H1 (cell line): ENCODE measurements around the gene RPRD1A.

Experiments used
- BRCA1 ChIP-seq: IDR thresholded peaks from 2 replicates; pipeline ENCODE4 v1.6.1; 2012; ENCODE audit warnings: low read depth, low read length, improper control_type of control experiment
- CBX5 ChIP-seq: fragments of 300-800, 300-1000 bp; sonication (generic); IDR thresholded peaks from 2 replicates; pipeline ENCODE4 v1.7.1; 2016; ENCODE audit warnings: antibody characterized with exemption, low read length, low read depth
- CEBPB ChIP-seq: IDR thresholded peaks from 2 replicates; pipeline ENCODE4 v1.6.1; 2012; ENCODE audit warnings: low read depth, low read length
- JUN ChIP-seq: IDR thresholded peaks from 2 replicates; pipeline ENCODE4 v1.6.1; 2011; ENCODE audit warnings: low read depth, mild to moderate bottlenecking, improper control_type of control experiment, low read length
- POLR2A ChIP-seq, 2 experiments: IDR thresholded peaks; 1 replicate in 1 of 2; 2 replicates in 1 of 2; pipeline ENCODE4 v1.6.1; 2011; ENCODE audit warnings: low read depth in 2 of 2, low read length in 2 of 2, mild to moderate bottlenecking in 2 of 2; ENCODE audit errors: control extremely low read depth in 1 of 2
- POLR2AphosphoS5 ChIP-seq: IDR thresholded peaks from 2 replicates; pipeline ENCODE4 v1.6.1; 2011; ENCODE audit warnings: low read depth, low read length
- RAD21 ChIP-seq, 2 experiments: IDR thresholded peaks in 1 of 2; conservative IDR thresholded peaks in 1 of 2; 2 replicates each; pipeline ENCODE4 v1.6.1; 2011; ENCODE audit warnings: low read depth in 2 of 2, low read length in 2 of 2, improper control_type of control experiment in 1 of 2, inconsistent platforms in 1 of 2, mild to moderate bottlenecking in 1 of 2, moderate library complexity in 1 of 2
- SP1 ChIP-seq: IDR thresholded peaks from 2 replicates; pipeline ENCODE4 v1.6.1; 2011; ENCODE audit warnings: low read depth, low read length
- TF ChIP-seq, protein P1 (sequence below), 3 experiments: IDR thresholded peaks; 1 replicate in 2 of 3; 2 replicates in 1 of 3; pipeline versions ENCODE4 v1.5.1 to v1.6.1; 2011; ENCODE audit warnings: low read length in 3 of 3, mild to moderate bottlenecking in 3 of 3, inconsistent platforms in 2 of 3, low read depth in 1 of 3, moderate library complexity in 1 of 3; ENCODE audit not compliant: insufficient read depth in 1 of 3; ENCODE audit errors: control extremely low read depth in 1 of 3
- TF ChIP-seq, protein P2 (sequence below): IDR thresholded peaks from 2 replicates; pipeline ENCODE4 v1.6.1; 2011; ENCODE audit warnings: low read depth, mild to moderate bottlenecking, low read length; ENCODE audit not compliant: insufficient read depth

DNA sequence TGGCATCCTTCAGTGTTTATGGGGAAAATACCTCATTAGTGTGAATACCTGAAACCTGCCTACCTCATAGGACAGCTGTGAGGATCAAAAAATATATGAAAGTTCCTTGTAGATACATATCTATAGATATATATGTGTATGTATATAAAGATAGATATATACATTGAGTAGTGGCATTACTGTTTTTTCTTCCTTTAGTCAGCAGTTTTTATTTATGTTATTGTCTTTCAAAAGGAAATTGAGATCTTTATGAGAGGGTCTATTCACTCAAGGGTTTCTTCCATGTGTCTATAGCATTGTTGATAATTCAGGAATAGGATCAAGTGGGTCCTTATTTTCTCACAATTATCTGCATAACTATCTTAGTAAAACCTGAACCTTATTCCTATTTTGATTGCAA is 88.2 kb downstream of the RPRD1A start:
- no peak for TF ChIP-seq POLR2A (IDR thresholded peaks at IDR 0.05; ENCODE audit: control extremely low read depth in 1 of 2, low read depth in 2 of 2, low read length in 2 of 2)
- TF ChIP-seq, protein P1, sequence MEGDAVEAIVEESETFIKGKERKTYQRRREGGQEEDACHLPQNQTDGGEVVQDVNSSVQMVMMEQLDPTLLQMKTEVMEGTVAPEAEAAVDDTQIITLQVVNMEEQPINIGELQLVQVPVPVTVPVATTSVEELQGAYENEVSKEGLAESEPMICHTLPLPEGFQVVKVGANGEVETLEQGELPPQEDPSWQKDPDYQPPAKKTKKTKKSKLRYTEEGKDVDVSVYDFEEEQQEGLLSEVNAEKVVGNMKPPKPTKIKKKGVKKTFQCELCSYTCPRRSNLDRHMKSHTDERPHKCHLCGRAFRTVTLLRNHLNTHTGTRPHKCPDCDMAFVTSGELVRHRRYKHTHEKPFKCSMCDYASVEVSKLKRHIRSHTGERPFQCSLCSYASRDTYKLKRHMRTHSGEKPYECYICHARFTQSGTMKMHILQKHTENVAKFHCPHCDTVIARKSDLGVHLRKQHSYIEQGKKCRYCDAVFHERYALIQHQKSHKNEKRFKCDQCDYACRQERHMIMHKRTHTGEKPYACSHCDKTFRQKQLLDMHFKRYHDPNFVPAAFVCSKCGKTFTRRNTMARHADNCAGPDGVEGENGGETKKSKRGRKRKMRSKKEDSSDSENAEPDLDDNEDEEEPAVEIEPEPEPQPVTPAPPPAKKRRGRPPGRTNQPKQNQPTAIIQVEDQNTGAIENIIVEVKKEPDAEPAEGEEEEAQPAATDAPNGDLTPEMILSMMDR (IDR thresholded peaks at IDR 0.05; ENCODE audit: control extremely low read depth in 1 of 3, insufficient read depth in 1 of 3, low read depth in 1 of 3, low read length in 3 of 3), result no peak
- TF ChIP-seq BRCA1, result no peak
- TF ChIP-seq RAD21 (IDR thresholded peaks at IDR 0.05 in 1 of 2, conservative IDR thresholded peaks at IDR 0.05 in 1 of 2; ENCODE audit: low read depth in 2 of 2, low read length in 2 of 2), result no peak
- TF ChIP-seq, protein P2, sequence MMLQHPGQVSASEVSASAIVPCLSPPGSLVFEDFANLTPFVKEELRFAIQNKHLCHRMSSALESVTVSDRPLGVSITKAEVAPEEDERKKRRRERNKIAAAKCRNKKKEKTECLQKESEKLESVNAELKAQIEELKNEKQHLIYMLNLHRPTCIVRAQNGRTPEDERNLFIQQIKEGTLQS, result no peak
- TF ChIP-seq CEBPB, result no peak
- no peak for TF ChIP-seq JUN
- TF ChIP-seq POLR2AphosphoS5, result no peak
- TF ChIP-seq CBX5, result no peak
- no peak for TF ChIP-seq SP1
